A673 (cell line): ENCODE data around the gene DIP2B. TPM values are rescaled to one million over a fixed set of nuclear protein-coding genes. Genes with fewer than 3 reads are reported as not detected.

Experiments used
- BruUV-seq: library from RNA; stranded (reverse); fragments of 400-500 nt; replicated peaks from 2 replicates; lab custom pipeline; 2021; lab: Mats Ljungman, UMichigan
- CTCF ChIA-PET: fragments of 300-600 bp; sonication (Branson Sonifier 250); formaldehyde crosslinking; loops from one replicate; lab custom pipeline; 2022; ENCODE audit warnings: antibody characterized with exemption; lab: Charles Lee
- POLR2A ChIA-PET: fragments of 300-600 bp; sonication (Branson Sonifier 250); formaldehyde crosslinking; loops from one replicate; lab custom pipeline; 2022; ENCODE audit warnings: antibody characterized with exemption; ENCODE audit not compliant: low non-redundant PET; lab: Charles Lee
- DNase-seq: peaks from one replicate; pipeline ENCODE4 v3.0.0-alpha.2; 2015; ENCODE audit warnings: low spot score
- H3K27ac ChIP-seq: fragments of 200-600 bp; sonication (generic); 2 replicates; pipeline ENCODE4 v1.5.1; 2016; ENCODE audit warnings: mixed run types, low read depth, mild to moderate bottlenecking, mixed read lengths, antibody characterized with exemption, low read length; ENCODE audit not compliant: poor library complexity, severe bottlenecking
- H3K27me3 ChIP-seq: fragments of 200-600 bp; sonication (generic); replicated peaks from 2 replicates; pipeline ENCODE4 v1.6.1; 2017; ENCODE audit warnings: mixed run types, low read depth, mild to moderate bottlenecking, mixed read lengths, antibody characterized with exemption, low read length; ENCODE audit not compliant: insufficient read depth, poor library complexity
- H3K36me3 ChIP-seq: fragments of 200-600 bp; sonication (generic); 2 replicates; pipeline ENCODE4 v1.6.1; 2016; ENCODE audit warnings: mixed run types, mild to moderate bottlenecking, mixed read lengths, antibody characterized with exemption, low read length; ENCODE audit not compliant: insufficient read depth, poor library complexity, severe bottlenecking
- H3K4me1 ChIP-seq: fragments of 200-600 bp; sonication (generic); 2 replicates; pipeline ENCODE4 v1.6.1; 2017; ENCODE audit warnings: mixed run types, mild to moderate bottlenecking, mixed read lengths, antibody characterized with exemption, low read length; ENCODE audit not compliant: insufficient read depth, poor library complexity, severe bottlenecking
- H3K4me3 ChIP-seq: fragments of 200-600 bp; sonication (generic); 2 replicates; pipeline ENCODE4 v1.5.1; 2016; ENCODE audit warnings: low read depth, mixed run types, mild to moderate bottlenecking, mixed read lengths, low read length; ENCODE audit not compliant: poor library complexity, severe bottlenecking
- H3K9me3 ChIP-seq: fragments of 200-600 bp; sonication (generic); 2 replicates; pipeline ENCODE4 v1.6.1; 2016; ENCODE audit warnings: mixed run types, low read depth, mild to moderate bottlenecking, mixed read lengths, antibody characterized with exemption, low read length; ENCODE audit not compliant: poor library complexity, severe bottlenecking
- EZH2 ChIP-seq: fragments of 200-600 bp; sonication (generic); IDR thresholded peaks from 2 replicates; pipeline ENCODE4 v1.6.1; 2017; ENCODE audit warnings: borderline replicate concordance, low read depth, mild to moderate bottlenecking, mixed read lengths, antibody characterized with exemption, low read length; ENCODE audit not compliant: poor library complexity, severe bottlenecking
- intact Hi-C: fragments of 100-400 bp; cut with micrococcal nuclease; formaldehyde crosslinking; loops from one replicate; pipeline ENCODE4 v1.10.0; 2022; ENCODE audit not compliant: unreplicated experiment
- total RNA-seq: library from RNA; stranded (reverse); gene quantifications from 2 replicates; pipeline ENCODE4 v1.2.3, GENCODE V29; 2021
- TF ChIP-seq, protein P1 (sequence below): fragments of 300-800, 200-600 bp; sonication (generic); conservative IDR thresholded peaks from 2 replicates; pipeline ENCODE4 v1.5.1; 2017; ENCODE audit warnings: low read depth, mild to moderate bottlenecking, antibody characterized with exemption, low read length, moderate library complexity, mixed read lengths

DIP2B gene
- total RNA-seq, 1 experiment from 2014 or later: 40.5 TPM

- no TSS peak for BruUV-seq
- no peak overlapping the region for H3K4me3 ChIP-seq
- no peak for DNase-seq
- peaks cover 36% of the 10 kb centered on the region for H3K4me1 ChIP-seq
- ChIA-PET POLR2A (no interaction called here), CTCF (no interaction called here)
- no peaks in the 10 kb centered on the region for H3K9me3 ChIP-seq
- intact Hi-C loops: no loop called here
- H3K27me3 ChIP-seq: no peaks in the 10 kb centered on the region
- H3K27ac ChIP-seq: no peak overlapping the region
- TF ChIP-seq, protein P1, sequence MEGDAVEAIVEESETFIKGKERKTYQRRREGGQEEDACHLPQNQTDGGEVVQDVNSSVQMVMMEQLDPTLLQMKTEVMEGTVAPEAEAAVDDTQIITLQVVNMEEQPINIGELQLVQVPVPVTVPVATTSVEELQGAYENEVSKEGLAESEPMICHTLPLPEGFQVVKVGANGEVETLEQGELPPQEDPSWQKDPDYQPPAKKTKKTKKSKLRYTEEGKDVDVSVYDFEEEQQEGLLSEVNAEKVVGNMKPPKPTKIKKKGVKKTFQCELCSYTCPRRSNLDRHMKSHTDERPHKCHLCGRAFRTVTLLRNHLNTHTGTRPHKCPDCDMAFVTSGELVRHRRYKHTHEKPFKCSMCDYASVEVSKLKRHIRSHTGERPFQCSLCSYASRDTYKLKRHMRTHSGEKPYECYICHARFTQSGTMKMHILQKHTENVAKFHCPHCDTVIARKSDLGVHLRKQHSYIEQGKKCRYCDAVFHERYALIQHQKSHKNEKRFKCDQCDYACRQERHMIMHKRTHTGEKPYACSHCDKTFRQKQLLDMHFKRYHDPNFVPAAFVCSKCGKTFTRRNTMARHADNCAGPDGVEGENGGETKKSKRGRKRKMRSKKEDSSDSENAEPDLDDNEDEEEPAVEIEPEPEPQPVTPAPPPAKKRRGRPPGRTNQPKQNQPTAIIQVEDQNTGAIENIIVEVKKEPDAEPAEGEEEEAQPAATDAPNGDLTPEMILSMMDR: no peak
- TF ChIP-seq EZH2: no peak
- H3K36me3 ChIP-seq: peaks cover 34% of the 10 kb centered on the region
These were observed 203.8 kb downstream of the DIP2B start for GRCh38 chr12:50708631-50709030.

GRCh38 chr12:50711121-50711520, 206.3 kb downstream of the DIP2B start:
- Histone ChIP-seq H3K4me3 (no peak overlapping the region), H3K36me3 (peaks cover 25% of the 10 kb centered on the region), H3K4me1 (peaks cover 20% of the 10 kb centered on the region), H3K27me3 (no peaks in the 10 kb centered on the region), H3K9me3 (no peaks in the 10 kb centered on the region), H3K27ac (no peak overlapping the region)
- no peak for DNase-seq
- POLR2A ChIA-PET: no interaction called here
- TF ChIP-seq EZH2: no peak
- TF ChIP-seq, protein P1: no peak
- BruUV-seq: no TSS peak
- CTCF ChIA-PET: interaction anchor here (0.6 kb wide), 1 partner anchor 390 kb away, joined by 7 read pairs; no protein-coding TSS in a partner anchor
- intact Hi-C loops: no loop called here

DNA sequence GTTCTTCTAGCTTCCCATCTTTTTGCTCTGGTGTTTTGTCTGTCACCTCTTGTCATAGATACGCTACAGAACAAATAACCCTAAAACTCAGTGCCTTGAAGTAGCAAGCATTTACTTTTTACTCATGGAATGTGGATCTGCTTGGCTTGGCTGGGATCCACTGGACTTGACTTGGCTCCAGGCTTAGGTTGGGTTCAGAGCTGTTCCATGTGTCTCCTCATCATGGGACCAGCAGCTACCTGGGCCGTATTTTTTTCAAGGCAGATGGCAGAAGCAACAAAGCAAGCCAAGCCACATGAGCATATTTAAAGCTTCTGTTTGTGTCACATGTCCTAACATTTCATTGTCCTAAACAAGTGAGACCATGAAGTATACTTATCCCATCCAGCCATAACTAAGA, 210.4 kb downstream of the DIP2B start:
- intact Hi-C loops: no loop called here
- Histone ChIP-seq H3K36me3 (peaks cover 23% of the 10 kb centered on the region), H3K9me3 (no peaks in the 10 kb centered on the region), H3K4me3 (no peak overlapping the region), H3K27ac (no peak overlapping the region), H3K27me3 (no peaks in the 10 kb centered on the region), H3K4me1 (peaks cover 2% of the 10 kb centered on the region)
- DNase-seq: no peak
- POLR2A ChIA-PET: interaction anchor here (0.6 kb wide), 1 partner anchor 270 kb away, joined by 7 read pairs; no protein-coding TSS in a partner anchor
- CTCF ChIA-PET: no interaction called here
- TF ChIP-seq, protein P1: no peak
- no peak for TF ChIP-seq EZH2
- BruUV-seq: no TSS peak
